OCI-LY3 (cell line): ENCODE results near the gene CHST8.

ENCODE experiments used
- H2AFZ ChIP-seq: fragments of 200-600, 300-600 bp; shearing (Covaris generic); 2 replicates; pipeline ENCODE4 v1.6.0; 2014; ENCODE audit warnings: antibody characterized with exemption, low read depth, low read length
- H3K27ac ChIP-seq: fragments of 200-600, 300-600 bp; sonication (generic); 2 replicates; pipeline ENCODE4 v1.5.1; 2014; ENCODE audit warnings: mild to moderate bottlenecking, low read length, moderate library complexity, mixed read lengths
- H3K27me3 ChIP-seq: fragments of 200-600, 300-600 bp; sonication (generic); 2 replicates; pipeline ENCODE4 v1.6.1; 2014; ENCODE audit warnings: low read depth, low read length, mixed read lengths
- H3K36me3 ChIP-seq: fragments of 200-600, 300-600 bp; sonication (generic); replicated peaks from 2 replicates; pipeline ENCODE3; 2014; ENCODE audit warnings: low read depth, low read length, mixed read lengths
- H3K4me1 ChIP-seq: fragments of 300-600, 200-600 bp; sonication (generic); 2 replicates; pipeline ENCODE4 v1.6.1; 2014; ENCODE audit warnings: low read length, mixed read lengths
- H3K4me2 ChIP-seq: fragments of 200-600, 300-600 bp; sonication (generic); 2 replicates; pipeline ENCODE4 v1.6.1; 2014; ENCODE audit warnings: low read length, mixed read lengths
- H3K4me3 ChIP-seq: fragments of 300-600, 200-600 bp; sonication (generic); 2 replicates; pipeline ENCODE4 v1.5.1; 2014; ENCODE audit warnings: antibody characterized with exemption, mild to moderate bottlenecking, low read length, moderate library complexity
- H3K79me2 ChIP-seq: fragments of 300-600, 200-600 bp; shearing (Covaris generic); 2 replicates; pipeline ENCODE4 v1.6.1; 2014; ENCODE audit warnings: mild to moderate bottlenecking, low read length, mixed read lengths
- H3K9ac ChIP-seq: fragments of 300-600, 200-600 bp; shearing (Covaris generic); 2 replicates; pipeline ENCODE4 v1.6.0; 2014; ENCODE audit warnings: mild to moderate bottlenecking, low read length, moderate library complexity
- H3K9me3 ChIP-seq: fragments of 200-600, 300-600 bp; shearing (Covaris generic); 2 replicates; pipeline ENCODE4 v1.6.1; 2014; ENCODE audit warnings: low read length, mixed read lengths; ENCODE audit not compliant: insufficient read depth
- H4K20me1 ChIP-seq: fragments of 200-600, 300-600 bp; sonication (generic); 2 replicates; pipeline ENCODE4 v1.6.1; 2016; ENCODE audit warnings: low read length, mixed read lengths; ENCODE audit not compliant: insufficient read depth
- CTCF ChIP-seq: fragments of 200-600, 300-600 bp; sonication (generic); IDR thresholded peaks from 2 replicates; pipeline ENCODE4 v1.5.1; 2014; ENCODE audit warnings: antibody characterized with exemption, low read length, low read depth
- EZH2phosphoT487 ChIP-seq: fragments of 200-600 bp; shearing (Covaris generic); IDR thresholded peaks from 2 replicates; pipeline ENCODE4 v1.6.1; 2018; ENCODE audit warnings: antibody characterized with exemption, mixed run types, low read depth

CHST8 gene

DNA sequence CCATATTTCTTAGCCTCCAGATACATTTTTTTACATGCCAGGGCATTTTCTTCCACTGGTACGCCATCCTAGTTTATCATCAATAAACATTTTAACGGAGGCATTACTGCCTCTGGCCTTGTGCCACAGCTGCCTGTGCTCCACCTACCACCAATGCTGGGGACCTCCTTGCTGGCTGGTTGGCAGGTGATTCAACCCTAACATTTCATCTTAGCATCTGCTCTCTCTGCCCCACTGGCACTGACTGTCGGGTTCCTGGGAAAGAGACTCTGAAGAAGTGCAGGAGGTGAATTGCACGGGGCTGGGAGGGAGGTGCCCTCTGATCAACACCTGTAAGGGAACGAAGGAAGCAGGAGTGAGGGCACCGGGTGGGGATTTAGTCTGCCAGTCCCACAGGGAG lies 123.5 kb downstream of the CHST8 start:
- no peak for TF ChIP-seq EZH2phosphoT487
- no peak for TF ChIP-seq CTCF
- H3K27me3 ChIP-seq = peaks cover 3% of the 10 kb centered on the region
- peaks cover 10% of the 10 kb centered on the region for H4K20me1 ChIP-seq
- H2AFZ ChIP-seq = no peak overlapping the region
- no peak overlapping the region for H3K27ac ChIP-seq
- no peaks in the 10 kb centered on the region for H3K79me2 ChIP-seq
- H3K4me3 ChIP-seq = no peak overlapping the region
- no peaks in the 10 kb centered on the region for H3K4me1 ChIP-seq
- H3K36me3 ChIP-seq = no peaks in the 10 kb centered on the region
- no peak overlapping the region for H3K4me2 ChIP-seq
- H3K9me3 ChIP-seq = no peaks in the 10 kb centered on the region
- H3K9ac ChIP-seq = no peak overlapping the region

GRCh38 chr19:33746159-33746558 lies 124.4 kb downstream of the CHST8 start:
- no peak overlapping the region for H3K4me2 ChIP-seq
- H3K79me2 ChIP-seq = no peaks in the 10 kb centered on the region
- no peak overlapping the region for H3K27ac ChIP-seq
- H3K4me1 ChIP-seq = no peaks in the 10 kb centered on the region
- TF ChIP-seq CTCF (no peak), EZH2phosphoT487 (no peak)
- peaks cover 3% of the 10 kb centered on the region; the same call in 1 of the 2 replicates for H3K27me3 ChIP-seq
- H3K9me3 ChIP-seq = no peaks in the 10 kb centered on the region
- H3K4me3 ChIP-seq = no peak overlapping the region
- no peak overlapping the region for H3K9ac ChIP-seq
- no peak overlapping the region for H2AFZ ChIP-seq
- H4K20me1 ChIP-seq = peaks cover 2% of the 10 kb centered on the region
- H3K36me3 ChIP-seq = no peaks in the 10 kb centered on the region

- Histone ChIP-seq H3K27me3 (peaks cover 3% of the 10 kb centered on the region; the same call in 1 of the 2 replicates), H3K4me2 (no peak overlapping the region), H3K4me3 (no peak overlapping the region)
Measured at GRCh38 chr19:33747273-33747672, 125.5 kb downstream of the CHST8 start.

GRCh38 chr19:33748231-33748630 lies 126.5 kb downstream of the CHST8 start:
- H2AFZ ChIP-seq = no peak overlapping the region
- H3K4me1 ChIP-seq = no peaks in the 10 kb centered on the region
- H3K27ac ChIP-seq = no peak overlapping the region
- no peaks in the 10 kb centered on the region for H3K36me3 ChIP-seq
- H3K9me3 ChIP-seq = no peaks in the 10 kb centered on the region
- no peak overlapping the region for H3K9ac ChIP-seq
- H3K27me3 ChIP-seq = peaks cover 3% of the 10 kb centered on the region; the same call in 1 of the 2 replicates
- H3K4me3 ChIP-seq = no peak overlapping the region
- H3K79me2 ChIP-seq = no peaks in the 10 kb centered on the region
- H4K20me1 ChIP-seq = no peaks in the 10 kb centered on the region
- no peak overlapping the region for H3K4me2 ChIP-seq
- no peak for TF ChIP-seq CTCF
- TF ChIP-seq EZH2phosphoT487 = no peak

More at GRCh38 chr19:33747273-33747672, 125.5 kb downstream of the CHST8 start:
- Histone ChIP-seq H3K36me3 (no peaks in the 10 kb centered on the region), H4K20me1 (no peaks in the 10 kb centered on the region), H2AFZ (no peak overlapping the region), H3K9me3 (no peaks in the 10 kb centered on the region), H3K9ac (no peak overlapping the region), H3K79me2 (no peaks in the 10 kb centered on the region), H3K4me1 (no peaks in the 10 kb centered on the region), H3K27ac (no peak overlapping the region)
- no peak for TF ChIP-seq CTCF
- no peak for TF ChIP-seq EZH2phosphoT487
